ENCODE measurements around the gene IGFL1.

GRCh38 chr19:46205183-46205984 lies 24.2 kb upstream of the IGFL1 start:
- TF ChIP-seq CTCF (IDR thresholded peaks at IDR 0.05) (no peak), POLR2A (IDR thresholded peaks at IDR 0.05) (no peak)

Measured in esophagus squamous epithelium (tissue), 4 donors.